Panc1 (cell line): ENCODE measurements around the gene THSD8.

Experiments used
- CTCF ChIP-seq: fragments of 450-650 bp; IDR thresholded peaks from 2 replicates; pipeline ENCODE4 v1.5.1; 2017; ENCODE audit warnings: mild to moderate bottlenecking
- POLR2AphosphoS5 ChIP-seq: IDR thresholded peaks from 2 replicates; pipeline ENCODE4 v1.6.1; 2012; ENCODE audit warnings: mild to moderate bottlenecking, low read depth, low read length, moderate library complexity
- REST ChIP-seq, 2 experiments: IDR thresholded peaks; 2 replicates each; pipeline ENCODE4 v1.6.1; 2011 to 2012; ENCODE audit warnings: low read depth in 2 of 2, control low read depth in 1 of 2, low read length in 1 of 2, mild to moderate bottlenecking in 1 of 2, moderate library complexity in 1 of 2; ENCODE audit not compliant: insufficient read depth in 1 of 2
- SIN3A ChIP-seq: IDR thresholded peaks from 2 replicates; pipeline ENCODE4 v1.6.1; 2012; ENCODE audit warnings: low read depth, mild to moderate bottlenecking, low read length, moderate library complexity, borderline replicate concordance; ENCODE audit not compliant: insufficient read depth
- TCF7L2 ChIP-seq: IDR thresholded peaks from 2 replicates; pipeline ENCODE4 v1.6.1; 2011; ENCODE audit warnings: mild to moderate bottlenecking, low read depth, low read length, inconsistent platforms

- TF ChIP-seq CTCF (no peak), SIN3A (no peak), POLR2AphosphoS5 (no peak), REST (IDR thresholded peaks at IDR 0.05; ENCODE audit: insufficient read depth in 1 of 2, low read depth in 2 of 2, low read length in 1 of 2) (no peak), TCF7L2 (no peak)
These were observed 32.7 kb downstream of the THSD8 start, which contains the start of gene RTBDN for GRCh38 chr19:12834566-12834943.
